HepG2 (cell line): ENCODE results near the gene HS6ST1.

Experiments
- HCFC1 ChIP-seq: fragments of 150-350 bp; IDR thresholded peaks from 2 replicates; pipeline ENCODE4 v1.6.1; 2014; ENCODE audit warnings: low read depth, low read length
- HNRNPL ChIP-seq: fragments of 200-400 bp; formaldehyde crosslinking; IDR thresholded peaks from 2 replicates; pipeline ENCODE4 v1.6.1; 2017; ENCODE audit warnings: mild to moderate bottlenecking, low read depth, low read length
- POLR2AphosphoS5 ChIP-seq: IDR thresholded peaks from 2 replicates; pipeline ENCODE4 v1.6.1; 2012; ENCODE audit warnings: low read depth, low read length
- ZNF629 ChIP-seq: sonication (generic); formaldehyde crosslinking; conservative IDR thresholded peaks from 2 replicates; pipeline ENCODE4 v1.5.0; 2020; ENCODE audit warnings: missing genetic modification reagents

- TF ChIP-seq POLR2AphosphoS5: no peak
- TF ChIP-seq ZNF629 (CRISPR knock-in tag): no peak
- TF ChIP-seq HNRNPL: no peak
- no peak for TF ChIP-seq HCFC1
Observed at GRCh38 chr2:128237081-128237534, 81.6 kb downstream of the HS6ST1 start.
